ENCODE measurements around the gene ZMYND8. TPM values are rescaled to one million over a fixed set of nuclear protein-coding genes. Genes with fewer than 3 reads are reported as not detected.

ZMYND8 gene
- total RNA-seq, 1 donor from 2014 or later, result 86.0 TPM

GRCh38 chr20:47172579-47172978, 183.9 kb downstream of the ZMYND8 start:
- no peak for TF ChIP-seq CTCF (conservative IDR thresholded peaks at IDR 0.05)
- Mint-ChIP-seq H3K9me3 (no peaks in the 10 kb centered on the region), H3K36me3 (ENCODE audit: low read depth) (no peaks in the 10 kb centered on the region), H3K4me1 (no peaks in the 10 kb centered on the region), H3K27ac (ENCODE audit: unreplicated experiment) (no peak overlapping the region), H3K4me3 (no peak overlapping the region), H3K27me3 (ENCODE audit: low read depth) (peaks cover 4% of the 10 kb centered on the region)
- no peak for DNase-seq (ENCODE audit: low read depth, low spot score)

- Mint-ChIP-seq H3K4me1 (no peaks in the 10 kb centered on the region), H3K27me3 (ENCODE audit: low read depth) (peaks cover 4% of the 10 kb centered on the region), H3K27ac (ENCODE audit: unreplicated experiment) (no peak overlapping the region), H3K4me3 (no peak overlapping the region), H3K9me3 (peaks cover 3% of the 10 kb centered on the region), H3K36me3 (ENCODE audit: low read depth) (peaks cover 3% of the 10 kb centered on the region)
- no peak for TF ChIP-seq CTCF (conservative IDR thresholded peaks at IDR 0.05)
- no peak for DNase-seq (ENCODE audit: low read depth, low spot score)
Measured at GRCh38 chr20:47167846-47168245, 188.7 kb downstream of the ZMYND8 start.

- no peak overlapping the region for H3K27ac Mint-ChIP-seq (ENCODE audit: unreplicated experiment)
Measured at GRCh38 chr20:47165376-47165865, 191.1 kb downstream of the ZMYND8 start.

GRCh38 chr20:47164140-47164539, 192.4 kb downstream of the ZMYND8 start:
- no peaks in the 10 kb centered on the region for H3K4me1 Mint-ChIP-seq
- H3K27me3 Mint-ChIP-seq (ENCODE audit: low read depth), result no peaks in the 10 kb centered on the region
- H3K4me3 Mint-ChIP-seq, result no peak overlapping the region
- no peak overlapping the region for H3K27ac Mint-ChIP-seq (ENCODE audit: unreplicated experiment)
- TF ChIP-seq CTCF (conservative IDR thresholded peaks at IDR 0.05), result no peak
- H3K9me3 Mint-ChIP-seq, result peaks cover 3% of the 10 kb centered on the region
- no peak for DNase-seq (ENCODE audit: low read depth, low spot score)
- H3K36me3 Mint-ChIP-seq (ENCODE audit: low read depth), result peaks cover 3% of the 10 kb centered on the region

More at GRCh38 chr20:47165376-47165865, 191.1 kb downstream of the ZMYND8 start:
- Mint-ChIP-seq H3K4me1 (no peaks in the 10 kb centered on the region), H3K9me3 (peaks cover 3% of the 10 kb centered on the region), H3K27me3 (ENCODE audit: low read depth) (no peaks in the 10 kb centered on the region), H3K36me3 (ENCODE audit: low read depth) (peaks cover 3% of the 10 kb centered on the region), H3K4me3 (no peak overlapping the region)
- TF ChIP-seq CTCF (conservative IDR thresholded peaks at IDR 0.05), result no peak
- no peak for DNase-seq (ENCODE audit: low read depth, low spot score)

GRCh38 chr20:47161411-47161810, 195.1 kb downstream of the ZMYND8 start:
- peaks cover 3% of the 10 kb centered on the region for H3K9me3 Mint-ChIP-seq
- DNase-seq (ENCODE audit: low read depth, low spot score), result no peak
- H3K27me3 Mint-ChIP-seq (ENCODE audit: low read depth), result peaks cover 6% of the 10 kb centered on the region
- H3K27ac Mint-ChIP-seq (ENCODE audit: unreplicated experiment), result no peak overlapping the region
- no peak for TF ChIP-seq CTCF (conservative IDR thresholded peaks at IDR 0.05)
- H3K36me3 Mint-ChIP-seq (ENCODE audit: low read depth), result peaks cover 3% of the 10 kb centered on the region
- no peak overlapping the region for H3K4me3 Mint-ChIP-seq
- H3K4me1 Mint-ChIP-seq, result no peaks in the 10 kb centered on the region

Measured in neural crest cell (in vitro differentiated cells).